Activated CD4-positive, alpha-beta T cell treated with anti-CD3 and anti-CD28 coated beads for 1 hour (primary cell): Measurements from ENCODE around the gene ARL14EPL.

Experiments
- DNase-seq: peaks from one replicate; pipeline ENCODE4 v3.0.0-alpha.2; 2020

Gene ARL14EPL

DNA sequence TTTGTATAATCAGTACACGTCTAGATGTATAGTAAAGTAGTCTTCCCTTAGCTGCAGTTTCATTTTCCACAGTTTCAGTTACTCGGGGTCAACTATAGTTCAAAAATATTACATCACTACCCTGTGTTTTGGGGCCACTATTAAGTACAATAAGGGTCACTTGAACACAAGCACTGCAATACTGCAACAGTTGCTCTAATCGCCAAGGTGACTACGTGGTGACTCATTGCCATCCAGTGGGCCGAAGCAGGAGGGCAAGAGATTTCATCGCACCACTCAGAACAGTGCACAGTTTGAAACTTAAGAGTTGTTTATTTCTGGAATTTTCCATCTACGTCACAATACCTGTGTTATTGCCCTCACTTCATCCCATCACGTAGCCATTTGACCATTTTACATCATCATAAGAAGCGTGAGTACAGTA lies at the start of gene ARL14EPL:
ARL14EPL (plus strand) TSS at position 379 of the 424 bp plus-strand sequence. CDS start 18,994 bp downstream, outside the sequence.
- no peak for DNase-seq

DNA sequence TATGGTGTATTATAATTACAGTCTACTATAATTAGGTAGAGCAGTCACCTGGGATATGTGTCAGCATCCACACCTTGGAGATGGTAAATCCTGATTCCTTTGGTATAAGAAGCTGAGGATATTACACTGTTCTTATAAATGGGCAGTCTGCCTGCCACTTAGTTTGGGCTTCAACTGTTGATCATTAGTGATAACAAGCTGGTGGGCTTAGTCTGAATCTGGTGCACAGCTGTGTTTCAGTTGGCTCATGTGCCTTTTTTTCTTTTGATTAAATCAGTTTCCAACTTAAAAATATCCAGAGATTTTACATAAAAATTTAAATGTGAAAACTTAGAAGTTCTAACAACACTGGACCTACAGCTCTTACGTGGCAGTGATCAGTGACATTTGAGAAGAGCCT lies 48.8 kb upstream of the ARL14EPL start:
- no peak for DNase-seq

DNA sequence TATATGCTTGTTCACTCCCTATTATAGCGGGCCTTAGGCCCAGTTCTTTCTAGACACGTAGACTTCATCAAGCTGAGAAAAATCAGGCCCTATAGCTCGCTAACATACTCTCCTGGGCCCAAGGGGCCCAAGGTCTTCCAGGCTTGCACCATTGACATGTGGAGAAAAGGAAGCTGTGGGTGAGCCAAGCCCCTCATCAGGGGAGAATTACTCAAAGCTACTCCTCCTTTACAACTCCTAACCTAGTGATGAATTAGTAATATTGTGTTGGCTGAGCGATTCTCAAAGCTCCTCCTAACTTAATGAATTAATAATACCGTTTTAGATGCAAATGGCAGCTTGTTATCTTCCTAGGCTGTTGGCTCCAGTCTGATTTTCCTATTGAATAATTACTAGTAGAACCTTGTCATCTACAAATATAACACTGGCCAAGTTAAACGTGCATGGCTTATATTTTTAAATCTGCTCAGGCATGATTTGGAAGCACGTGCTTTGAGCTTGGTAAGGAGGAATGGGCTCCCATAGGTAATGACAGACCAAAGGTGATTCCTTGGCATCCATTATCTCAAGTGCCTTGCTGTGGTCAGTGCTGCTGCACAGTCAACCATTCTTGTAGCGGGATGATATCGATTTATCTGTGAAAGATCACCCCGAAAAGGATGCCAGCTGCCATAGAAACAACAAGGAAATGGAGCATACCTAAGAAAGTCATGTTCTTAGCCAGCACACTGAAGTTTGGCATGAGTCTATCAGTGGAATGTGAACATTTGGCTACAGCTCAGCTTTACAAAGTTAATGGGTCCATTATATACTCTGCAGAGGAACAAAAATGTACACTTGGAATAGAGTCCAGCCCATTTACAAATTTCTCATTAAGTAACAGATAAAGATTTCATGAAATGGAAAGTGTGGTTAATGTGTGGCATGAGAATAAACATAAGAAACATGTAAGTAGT lies 46.2 kb upstream of the ARL14EPL start:
- no peak for DNase-seq

DNA sequence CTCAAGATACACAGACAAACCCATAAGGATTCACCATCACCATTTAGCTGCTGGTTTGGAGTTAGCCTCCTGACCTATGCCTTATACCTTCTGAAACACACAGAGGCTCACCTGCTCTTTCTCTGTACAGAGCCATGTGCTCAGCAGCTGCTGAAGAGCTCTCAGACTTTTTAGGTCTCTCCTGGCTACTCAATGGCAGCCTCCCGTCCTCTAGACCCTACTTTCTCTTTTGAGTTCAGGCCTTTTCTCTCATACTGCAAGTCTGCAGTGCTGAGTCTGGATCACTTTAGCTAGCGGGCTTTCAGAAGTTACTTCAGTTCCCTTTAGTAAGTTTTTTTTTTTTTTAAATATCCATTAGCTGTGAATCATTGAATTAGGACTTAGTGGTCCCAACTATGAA lies 44.3 kb upstream of the ARL14EPL start:
- DNase-seq: no peak

DNA sequence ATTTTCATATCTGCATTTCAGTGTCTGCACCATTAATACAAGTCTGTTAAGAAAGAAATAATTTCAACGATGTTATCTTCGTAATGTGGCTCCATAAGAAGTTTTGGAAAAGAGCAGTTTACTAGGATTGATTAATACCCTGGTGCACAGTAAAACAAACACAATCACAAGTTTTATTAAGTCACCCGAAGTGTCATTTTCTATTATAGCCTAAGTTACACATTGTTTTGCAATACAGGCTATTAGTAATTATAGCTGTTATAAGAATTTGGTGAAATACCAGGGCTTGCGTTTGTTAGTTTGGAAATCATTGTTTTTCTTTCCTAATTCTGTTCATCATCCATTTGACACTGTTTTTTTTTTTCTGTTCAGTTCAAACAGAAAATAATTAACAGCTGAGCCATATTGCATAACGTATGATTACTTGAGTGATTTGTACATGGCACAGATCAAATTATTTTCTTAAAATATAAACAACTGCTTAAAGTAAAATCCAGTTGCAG lies 39.4 kb upstream of the ARL14EPL start:
- no peak for DNase-seq

DNA sequence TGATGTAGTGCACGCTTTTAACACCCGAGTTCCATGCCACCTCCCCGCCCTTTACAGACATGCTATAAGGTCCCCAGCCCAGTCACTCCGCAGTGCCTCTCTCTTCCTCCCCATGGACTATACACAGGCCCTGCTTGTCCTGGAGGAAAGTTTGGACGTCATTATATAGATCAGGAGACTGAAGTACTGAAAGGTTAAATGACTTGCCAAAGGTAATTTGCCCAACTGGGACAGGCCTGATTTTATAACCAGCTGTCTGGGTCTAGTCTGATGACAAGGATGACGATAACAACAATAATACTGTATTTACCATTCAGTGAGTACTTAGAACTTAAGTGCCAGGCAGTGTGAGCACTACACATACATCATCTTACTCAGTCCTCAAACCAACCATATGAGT lies 36.9 kb upstream of the ARL14EPL start:
- no peak for DNase-seq

DNA sequence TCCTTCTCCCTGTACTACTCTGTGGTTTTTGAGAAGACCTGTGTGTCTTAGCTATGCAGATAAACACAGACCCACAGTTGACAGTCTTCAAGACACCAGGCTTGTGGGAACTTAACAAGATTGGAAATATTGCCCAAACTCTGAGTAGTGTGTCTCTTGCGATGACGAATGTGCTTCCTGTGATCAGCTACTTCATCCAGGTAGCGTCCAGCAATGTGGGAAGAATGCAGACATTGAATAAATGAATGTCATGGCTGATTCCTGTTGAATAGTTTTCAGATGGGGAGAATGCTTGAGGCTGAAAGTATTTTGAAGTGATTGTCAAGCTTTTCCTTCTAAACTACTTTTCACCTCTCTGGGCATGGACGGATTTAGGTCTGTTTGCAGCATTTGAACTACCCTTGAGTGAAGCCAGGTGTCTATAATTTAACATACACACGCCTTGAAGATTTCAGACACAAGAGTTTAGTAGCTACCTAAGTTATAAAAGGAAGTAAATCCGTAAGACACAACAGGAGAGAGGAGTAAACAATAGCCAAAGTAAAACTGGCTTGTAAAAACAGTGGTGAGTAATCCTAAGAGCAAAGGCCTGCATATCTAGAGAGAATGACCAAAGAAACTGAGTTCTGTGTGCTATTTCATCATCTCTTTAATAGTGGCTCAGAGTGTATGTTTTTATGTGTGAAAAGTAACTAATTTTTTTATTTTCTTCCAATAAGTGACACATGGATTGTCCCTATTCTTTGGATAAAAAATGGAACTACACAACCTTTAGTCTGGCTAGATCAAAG lies 30.0 kb upstream of the ARL14EPL start:
- DNase-seq: no peak

DNA sequence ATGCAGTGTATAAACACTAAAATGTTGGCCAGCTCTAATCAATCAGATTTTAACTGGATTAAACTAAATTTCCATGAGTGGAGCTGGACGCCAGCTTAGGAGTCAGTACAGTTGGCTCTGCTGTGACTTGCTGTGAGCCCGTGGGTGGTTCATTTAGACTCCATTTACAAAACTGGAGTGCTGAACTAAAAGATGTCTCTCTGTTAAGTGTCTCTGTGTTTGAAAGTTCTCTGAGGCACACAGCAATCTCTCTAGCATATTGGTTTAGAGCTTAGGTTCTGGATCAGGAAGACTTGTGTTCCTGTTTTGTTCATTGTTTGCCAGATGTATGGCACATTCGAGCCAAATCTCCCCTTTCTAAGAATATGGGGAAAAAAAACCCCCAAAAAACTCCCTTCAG lies 28.0 kb upstream of the ARL14EPL start:
- no peak for DNase-seq

DNA sequence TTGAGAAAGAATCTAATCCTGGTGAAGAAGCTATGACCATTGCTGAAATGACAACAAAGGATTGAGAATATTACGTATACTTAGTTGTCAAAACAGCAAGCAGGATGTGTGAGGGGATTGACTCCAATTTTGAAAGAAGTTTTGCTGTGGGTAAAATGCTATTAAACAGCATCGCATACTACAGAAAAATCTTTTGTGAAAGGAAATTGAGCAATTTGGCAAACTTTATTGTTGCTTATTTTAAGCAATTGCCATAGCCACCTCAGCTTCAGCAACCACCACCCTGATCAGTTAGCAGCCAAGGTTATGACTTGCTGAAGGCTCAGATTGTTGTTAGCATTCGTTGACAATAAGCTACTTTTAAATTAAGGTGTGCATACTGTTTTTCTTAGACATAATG lies 22.5 kb upstream of the ARL14EPL start:
- no peak for DNase-seq

DNA sequence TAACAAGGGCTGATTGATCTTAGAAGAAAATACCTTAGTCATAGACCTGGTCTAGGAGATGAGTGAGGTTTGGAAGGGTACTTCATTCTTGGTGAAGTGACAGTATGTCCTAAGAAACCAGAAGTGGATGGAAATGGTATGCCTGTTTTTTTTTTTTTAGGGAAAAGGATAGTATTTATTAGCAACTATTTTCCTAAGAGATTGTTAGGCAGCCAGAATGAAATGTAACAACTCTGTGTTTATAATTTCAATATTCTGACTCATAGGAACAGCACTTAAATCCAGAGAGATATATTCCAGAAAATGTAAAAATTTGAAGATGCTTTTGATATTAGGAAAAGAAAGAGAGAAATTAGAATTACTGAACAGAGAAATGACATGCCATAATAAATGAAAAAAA lies 21.2 kb upstream of the ARL14EPL start:
- no peak for DNase-seq

DNA sequence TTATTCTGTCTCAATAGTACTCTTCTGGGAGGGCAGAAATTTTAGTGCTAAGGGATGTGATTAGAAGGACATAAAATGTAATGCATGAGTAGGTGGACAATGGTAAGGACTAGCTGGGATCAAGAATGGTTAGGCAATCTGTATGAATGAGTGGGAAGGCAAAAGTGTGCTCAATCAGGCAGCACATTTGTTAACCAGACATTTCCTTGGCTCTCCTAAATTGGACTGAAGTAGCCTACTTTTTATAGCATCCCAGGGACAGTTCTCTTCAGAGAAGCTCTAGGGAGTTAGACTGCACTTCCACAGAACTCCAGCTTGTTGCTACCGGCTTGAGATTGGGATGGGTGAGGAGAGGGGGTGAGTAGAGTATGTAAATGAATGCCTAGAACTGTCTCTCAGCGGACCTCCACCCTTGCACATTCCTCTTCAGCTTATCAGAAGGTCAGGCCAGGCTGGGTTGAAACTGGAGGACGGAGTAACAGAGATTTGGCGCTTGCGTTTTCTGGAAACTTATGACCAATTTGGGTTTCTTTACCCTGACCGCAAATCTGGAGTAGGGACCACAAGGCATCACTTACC lies 19.0 kb upstream of the ARL14EPL start:
- DNase-seq: no peak

DNA sequence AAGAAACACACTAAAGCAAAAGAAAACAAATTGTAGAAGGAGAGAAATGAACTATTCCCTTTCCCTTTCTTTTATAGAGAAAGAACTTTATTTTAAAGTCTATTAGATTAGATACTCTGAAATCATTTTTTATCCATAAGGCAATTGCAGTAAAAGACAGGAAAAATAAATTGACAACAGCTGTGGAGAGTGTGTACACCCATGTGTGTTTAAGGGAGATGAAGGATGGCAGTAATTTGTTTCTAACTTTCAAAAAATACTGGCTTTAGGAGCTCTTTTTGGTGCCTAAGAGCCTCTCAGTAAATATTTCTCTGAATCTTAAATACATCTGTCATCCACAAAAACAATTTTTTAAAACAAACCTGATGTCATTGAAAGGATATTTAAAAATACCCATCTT lies 18.3 kb upstream of the ARL14EPL start:
- no peak for DNase-seq

DNA sequence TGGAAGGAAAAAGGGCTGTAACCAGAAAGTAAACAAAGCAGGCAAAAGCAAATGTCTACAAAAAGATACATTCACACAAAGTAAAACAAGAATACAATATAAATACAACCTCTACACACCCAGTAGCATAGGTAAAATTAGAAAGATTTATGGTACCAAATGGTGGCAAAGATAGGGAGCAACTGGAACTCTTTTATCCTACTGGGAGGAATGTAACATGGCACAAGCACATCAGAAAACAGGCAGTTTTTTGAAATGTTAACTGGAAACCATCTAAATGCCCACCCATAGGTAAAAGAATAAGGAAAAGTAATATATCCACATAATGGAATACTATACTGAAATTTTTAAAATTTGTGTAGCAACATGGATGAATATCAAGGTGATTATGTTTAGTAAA lies 8.7 kb upstream of the ARL14EPL start:
- no peak for DNase-seq

DNA sequence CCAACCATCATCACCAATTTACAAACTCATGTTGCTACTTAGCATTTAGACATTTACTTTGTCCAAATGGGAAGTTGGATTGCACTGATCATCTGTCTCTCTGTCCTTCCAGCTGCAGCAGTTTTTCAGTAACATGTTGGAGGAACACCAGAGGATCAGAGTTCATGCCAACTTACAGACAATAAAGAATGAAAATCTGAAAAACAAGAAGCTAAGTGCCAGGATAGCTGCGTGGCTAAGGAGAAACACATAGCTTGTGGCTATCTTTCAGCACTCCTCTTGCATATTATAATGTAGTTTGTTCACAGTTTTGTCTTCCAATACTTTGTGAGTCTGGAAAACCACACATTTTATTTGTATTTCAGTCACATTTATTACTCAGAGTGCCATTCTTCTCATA lies 6.4 kb upstream of the ARL14EPL start:
- no peak for DNase-seq

DNA sequence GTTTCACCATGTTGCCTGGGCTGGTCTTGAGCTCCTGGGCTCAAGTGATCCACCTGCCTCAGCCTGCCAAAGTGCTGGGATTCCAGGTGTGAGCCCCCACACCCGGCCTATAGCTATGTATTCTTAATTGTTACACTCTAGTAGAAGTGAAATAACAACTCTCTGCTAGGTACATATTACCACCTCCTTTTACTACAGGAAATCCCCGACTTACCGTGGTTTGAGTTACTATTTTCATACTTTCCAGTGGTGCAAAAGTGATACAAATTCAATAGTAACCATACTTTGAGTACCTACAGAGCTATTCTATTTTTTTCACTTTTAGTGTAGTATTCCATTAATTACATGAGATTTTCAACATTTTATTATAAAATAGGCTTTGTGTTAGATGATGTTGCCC lies 719 bp downstream of the ARL14EPL start:
- no peak for DNase-seq

DNA sequence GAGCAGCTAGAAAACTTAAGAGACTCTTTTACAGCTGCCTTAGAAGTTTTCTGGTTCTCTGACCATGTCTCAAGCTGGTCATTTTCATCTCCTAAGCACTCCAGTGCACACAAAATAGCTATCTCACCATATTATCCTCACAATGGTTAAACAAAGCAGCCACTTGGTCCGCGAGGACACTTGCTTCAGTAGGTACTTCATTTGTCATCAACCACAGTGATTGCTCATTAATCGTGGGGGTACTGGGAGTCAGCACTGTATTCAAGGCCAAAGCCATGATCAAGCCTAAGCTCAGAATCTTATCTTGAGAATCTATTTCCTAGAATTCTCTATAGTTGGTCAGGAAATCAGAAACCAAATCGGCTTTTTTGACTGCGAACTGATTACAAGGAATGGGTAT lies 2.9 kb downstream of the ARL14EPL start:
- DNase-seq: no peak

DNA sequence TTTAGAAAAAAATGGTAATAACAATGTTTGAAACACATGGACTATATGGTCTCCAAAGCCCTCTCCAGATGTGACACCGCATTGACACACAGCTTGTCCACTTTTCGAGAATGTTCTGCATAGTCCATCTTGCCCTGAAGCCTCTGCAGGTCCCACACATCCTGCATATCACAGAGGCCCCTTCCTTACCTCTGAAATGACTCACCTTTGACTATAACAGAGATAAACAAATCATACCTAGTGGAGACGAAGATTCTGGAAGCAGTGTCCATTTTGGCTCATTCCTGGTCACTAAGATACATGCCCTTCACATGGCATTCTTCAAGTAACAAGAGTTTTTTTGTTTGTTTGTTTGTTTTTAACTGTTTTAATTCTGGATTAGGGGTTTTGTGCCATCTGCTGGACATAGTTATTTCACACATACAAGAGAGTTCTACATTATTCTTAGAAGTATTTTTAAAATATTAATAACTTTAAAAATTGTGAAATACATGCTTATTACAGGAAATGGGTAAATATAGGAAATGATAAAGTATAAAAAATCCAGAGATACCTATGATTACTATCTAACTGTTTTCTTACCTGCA lies 5.1 kb downstream of the ARL14EPL start:
- DNase-seq: no peak

DNA sequence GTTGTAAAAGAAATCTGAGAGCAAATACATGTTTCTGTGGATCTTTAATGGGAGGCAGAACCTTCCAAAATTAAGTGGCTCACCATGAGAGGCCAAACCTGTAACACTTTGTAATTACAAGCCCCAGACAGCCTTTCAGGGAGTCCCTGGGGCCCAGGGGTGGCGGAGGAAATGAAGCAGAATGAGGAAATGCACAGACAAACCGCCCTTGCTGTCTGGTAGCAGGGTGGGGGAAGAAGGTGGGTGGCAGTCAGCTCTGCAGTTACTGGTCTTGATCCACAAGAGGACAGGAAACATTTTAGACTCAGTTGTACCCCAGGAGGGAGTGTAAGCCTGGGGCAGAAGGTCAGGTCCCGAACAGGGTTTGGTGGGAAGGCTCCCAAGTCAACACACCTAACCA lies 6.5 kb downstream of the ARL14EPL start:
- DNase-seq: no peak

DNA sequence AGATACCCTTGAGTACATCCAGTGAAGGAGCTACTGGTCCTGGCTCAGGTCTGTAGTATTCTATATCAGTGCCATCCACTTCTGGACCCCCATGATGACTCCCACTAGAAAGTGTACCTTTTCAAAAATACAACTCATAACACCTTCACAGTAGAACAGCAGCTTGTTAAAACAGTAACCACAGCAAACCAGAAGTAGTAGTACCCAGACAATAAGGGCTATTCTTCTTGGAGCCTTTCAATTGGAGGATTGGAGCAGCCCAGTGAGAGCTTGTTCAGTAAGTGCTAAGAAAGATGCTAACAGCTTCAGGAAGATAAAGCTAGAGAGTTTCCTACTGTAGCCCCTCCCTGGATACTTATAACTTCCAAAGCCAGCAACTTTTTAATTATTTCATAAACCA lies 10.1 kb downstream of the ARL14EPL start:
- DNase-seq: no peak

DNA sequence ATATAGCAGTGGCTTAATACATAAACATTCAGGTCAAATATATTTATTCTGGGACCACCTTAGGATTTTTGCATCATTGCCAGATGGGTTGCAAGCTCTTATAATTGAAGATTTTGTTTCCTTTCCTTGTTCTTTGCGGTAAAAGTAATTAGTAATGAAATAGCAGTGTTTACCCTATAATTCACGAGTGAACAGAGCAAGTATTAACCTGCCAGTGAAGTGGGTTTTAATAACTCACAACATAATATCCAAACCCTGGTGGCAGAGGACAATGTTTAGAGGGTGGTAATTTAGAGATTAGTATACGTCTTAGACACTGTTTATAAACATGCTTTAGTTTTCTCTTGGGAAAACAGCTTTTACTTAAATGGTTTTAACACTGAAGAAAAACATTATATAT lies 11.8 kb downstream of the ARL14EPL start:
- DNase-seq: no peak

DNA sequence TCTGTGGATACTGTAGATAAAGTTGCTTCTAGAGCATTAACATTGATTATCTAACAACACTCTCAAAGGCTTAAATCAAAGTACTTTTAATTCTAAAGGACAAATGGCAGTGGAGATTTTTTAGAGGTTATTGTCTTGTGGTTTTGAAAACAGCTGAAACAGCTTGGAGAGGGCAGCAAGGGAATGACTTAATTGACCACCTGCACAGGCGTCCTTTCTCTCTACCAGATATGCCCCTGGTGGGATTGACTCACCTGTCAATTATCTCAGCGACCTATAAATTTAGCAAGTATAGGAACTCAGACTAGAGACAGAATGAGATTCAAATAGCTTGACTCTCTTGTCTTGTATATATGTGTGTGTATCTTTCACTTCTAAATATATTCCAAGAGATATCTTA lies 13.5 kb downstream of the ARL14EPL start:
- no peak for DNase-seq

DNA sequence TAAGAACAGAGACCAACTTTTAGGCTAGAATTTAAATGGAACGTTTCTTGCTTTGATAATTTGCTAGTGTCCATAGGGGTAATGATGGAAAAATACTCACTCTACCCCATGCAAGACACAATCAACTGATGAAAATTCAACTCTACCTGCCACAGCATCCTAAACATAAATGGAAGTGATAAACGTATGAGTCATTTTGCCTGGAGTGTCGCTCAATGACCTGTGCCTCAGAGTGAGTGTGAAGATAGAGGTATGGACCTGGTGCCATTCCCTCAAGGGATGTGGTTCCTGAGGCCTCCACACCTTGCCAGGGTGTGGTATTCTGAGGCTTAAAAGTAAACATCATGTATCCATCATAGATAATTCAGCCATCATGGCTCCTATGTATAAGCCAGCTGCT lies 14.0 kb downstream of the ARL14EPL start:
- DNase-seq: no peak

DNA sequence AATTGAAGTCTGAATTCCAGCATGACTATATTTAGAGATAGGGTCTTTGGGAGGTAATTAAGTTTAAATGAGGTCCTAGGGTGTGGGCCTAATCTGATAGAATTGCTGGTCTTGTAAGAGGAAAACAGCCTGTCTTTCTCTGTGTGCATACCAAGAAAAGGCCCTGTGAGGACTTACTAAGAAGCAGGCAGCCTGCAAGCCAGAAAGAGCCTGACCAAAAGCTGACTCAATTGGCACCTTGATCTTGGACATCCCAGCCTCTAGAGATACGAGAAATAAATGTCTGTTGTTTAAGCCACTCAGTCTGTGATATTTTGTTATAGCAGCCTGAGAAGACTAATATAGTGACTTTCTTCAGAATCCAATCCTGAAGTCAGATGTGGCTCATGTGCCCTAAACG lies 14.6 kb downstream of the ARL14EPL start:
- no peak for DNase-seq
